RWPE1 (cell line): Measurements from ENCODE around the gene NEBL.

ENCODE experiments used
- CTCF ChIA-PET: fragments of 350-600 bp; sonication (Branson Sonifier 250); formaldehyde crosslinking; extraction: SDS; loops from one replicate; lab custom pipeline; 2021; lab: Yijun Ruan, JAX
- POLR2A ChIA-PET: fragments of 400-600 bp; formaldehyde crosslinking; extraction: SDS; loops from one replicate; lab custom pipeline; 2020; ENCODE audit warnings: antibody characterized with exemption; ENCODE audit not compliant: low non-redundant PET; lab: Yijun Ruan, JAX
- DNase-seq: peaks from one replicate; pipeline ENCODE4 v3.0.0; 2012; ENCODE audit warnings: low spot score
- H3K27ac ChIP-seq: fragments of 450-650 bp; 2 replicates; pipeline ENCODE4 v1.5.1; 2017
- TF ChIP-seq, protein P1 (sequence below): fragments of 450-650 bp; conservative IDR thresholded peaks from 2 replicates; pipeline ENCODE4 v1.5.1; 2017; ENCODE audit warnings: low read depth, mild to moderate bottlenecking

NEBL gene

GRCh38 chr10:20911626-20912025 lies 14.5 kb upstream of the NEBL start:
- H3K27ac ChIP-seq = no peak overlapping the region
- TF ChIP-seq, protein P1, sequence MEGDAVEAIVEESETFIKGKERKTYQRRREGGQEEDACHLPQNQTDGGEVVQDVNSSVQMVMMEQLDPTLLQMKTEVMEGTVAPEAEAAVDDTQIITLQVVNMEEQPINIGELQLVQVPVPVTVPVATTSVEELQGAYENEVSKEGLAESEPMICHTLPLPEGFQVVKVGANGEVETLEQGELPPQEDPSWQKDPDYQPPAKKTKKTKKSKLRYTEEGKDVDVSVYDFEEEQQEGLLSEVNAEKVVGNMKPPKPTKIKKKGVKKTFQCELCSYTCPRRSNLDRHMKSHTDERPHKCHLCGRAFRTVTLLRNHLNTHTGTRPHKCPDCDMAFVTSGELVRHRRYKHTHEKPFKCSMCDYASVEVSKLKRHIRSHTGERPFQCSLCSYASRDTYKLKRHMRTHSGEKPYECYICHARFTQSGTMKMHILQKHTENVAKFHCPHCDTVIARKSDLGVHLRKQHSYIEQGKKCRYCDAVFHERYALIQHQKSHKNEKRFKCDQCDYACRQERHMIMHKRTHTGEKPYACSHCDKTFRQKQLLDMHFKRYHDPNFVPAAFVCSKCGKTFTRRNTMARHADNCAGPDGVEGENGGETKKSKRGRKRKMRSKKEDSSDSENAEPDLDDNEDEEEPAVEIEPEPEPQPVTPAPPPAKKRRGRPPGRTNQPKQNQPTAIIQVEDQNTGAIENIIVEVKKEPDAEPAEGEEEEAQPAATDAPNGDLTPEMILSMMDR = no peak
- ChIA-PET POLR2A (no interaction called here), CTCF (interaction anchor here (0.9 kb wide), 1 partner anchor 363 kb away, joined by 3 read pairs; no protein-coding TSS in a partner anchor)
- no peak for DNase-seq

DNA sequence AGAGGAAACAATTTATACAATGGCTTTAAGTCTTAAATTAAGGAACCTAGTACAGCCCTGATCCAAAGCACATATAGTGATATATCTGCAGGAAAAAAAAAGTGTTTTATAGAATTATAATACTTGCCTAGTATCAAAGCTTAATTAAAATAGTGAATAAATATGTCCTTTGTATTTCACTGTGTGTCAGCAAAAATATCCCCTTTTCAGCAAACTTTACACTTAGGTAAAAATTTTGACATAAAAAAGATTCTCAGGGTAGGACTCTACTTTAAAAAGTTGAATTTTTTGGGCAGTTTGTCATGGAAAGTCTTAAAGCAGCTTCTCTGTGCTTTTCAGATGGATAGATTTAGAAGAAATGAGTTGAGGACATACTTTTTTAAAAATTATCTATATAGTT lies 12.7 kb upstream of the NEBL start:
- ChIA-PET POLR2A (no interaction called here), CTCF (no interaction called here)
- no peak overlapping the region for H3K27ac ChIP-seq
- TF ChIP-seq, protein P1 = no peak
- no peak for DNase-seq

- TF ChIP-seq, protein P1 = no peak
- CTCF ChIA-PET = interaction anchor here (0.6 kb wide), 1 partner anchor 602 kb away, joined by 7 read pairs; no protein-coding TSS in a partner anchor
- POLR2A ChIA-PET = no interaction called here
- DNase-seq = no peak
- no peak overlapping the region for H3K27ac ChIP-seq
These were observed 11.3 kb upstream of the NEBL start for GRCh38 chr10:20908391-20908790.

GRCh38 chr10:20903635-20904390 lies 6.7 kb upstream of the NEBL start:
- no peak overlapping the region for H3K27ac ChIP-seq
- DNase-seq = no peak
- POLR2A ChIA-PET = no interaction called here
- CTCF ChIA-PET = no interaction called here
- TF ChIP-seq, protein P1 = no peak

- ChIA-PET POLR2A (no interaction called here), CTCF (no interaction called here)
These were observed 4.0 kb upstream of the NEBL start for GRCh38 chr10:20901110-20901509.

DNA sequence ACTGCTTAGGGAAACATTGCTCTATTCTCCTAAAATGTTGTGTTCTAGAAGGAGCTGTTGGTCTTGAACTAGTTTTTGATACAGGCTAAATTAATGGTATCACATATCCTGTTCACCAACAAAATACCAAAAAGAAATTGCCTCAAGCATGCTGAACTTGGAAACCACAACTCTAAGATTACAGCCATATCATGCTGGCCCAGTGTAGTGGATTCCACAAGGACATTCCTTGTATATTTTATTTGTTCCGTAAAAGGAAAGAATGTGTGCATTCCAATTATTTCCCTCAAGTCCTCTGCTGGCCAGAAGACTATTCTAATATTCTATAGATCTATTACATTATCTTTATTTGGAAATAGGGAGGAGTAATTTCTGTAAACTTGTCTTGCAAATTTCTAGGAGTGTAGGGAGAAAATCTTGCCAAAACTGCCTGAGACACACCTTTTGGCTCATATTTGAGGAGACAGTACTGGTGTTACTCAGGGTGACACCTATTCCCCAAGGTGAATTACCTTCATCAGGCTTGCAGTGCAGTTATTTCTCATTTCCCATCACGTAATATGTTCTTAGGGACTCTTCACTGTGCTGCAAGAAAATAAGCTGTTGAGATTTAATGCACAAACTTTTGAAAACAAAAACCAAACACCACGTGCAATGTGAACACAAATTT lies 1.9 kb upstream of the NEBL start:
- no peak for DNase-seq
- TF ChIP-seq, protein P1 = no peak
- no peak overlapping the region for H3K27ac ChIP-seq
- CTCF ChIA-PET = interaction anchor here (0.7 kb wide), 1 partner anchor 1760 kb away, joined by 3 read pairs; no protein-coding TSS in a partner anchor
- POLR2A ChIA-PET = no interaction called here

More at GRCh38 chr10:20901110-20901509, 4.0 kb upstream of the NEBL start:
- TF ChIP-seq, protein P1 = no peak
- DNase-seq = no peak
- no peak overlapping the region for H3K27ac ChIP-seq
